ENCODE results near the gene GRAP2. TPM values are rescaled to one million over a fixed set of nuclear protein-coding genes. Genes with fewer than 3 reads are reported as not detected.
A peak's percentile ranks its signal among the peaks of the same experiment; 100 is the strongest.

GRAP2 gene
- total RNA-seq, 4 donors from 2014 or later: 5.8 to 92.4 (median 6.1) TPM

GRCh38 chr22:39908737-39909136 is 7.9 kb downstream of the GRAP2 start:
- H3K4me3 ChIP-seq: no peak overlapping the region
- H3K27me3 ChIP-seq: no peaks in the 10 kb centered on the region
- no peak for TF ChIP-seq POLR2A (IDR thresholded peaks at IDR 0.05)
- TF ChIP-seq CTCF (IDR thresholded peaks at IDR 0.05): no peak
- DNase-seq: no peak
- peak overlapping the region; percentile 36 to 60 (median 48) for H3K27ac ChIP-seq
- H3K9me3 ChIP-seq: no peaks in the 10 kb centered on the region
- H3K4me1 ChIP-seq: peaks cover 0 to 4% (median 0%) of the 10 kb centered on the region in 4 donors
- no peaks in the 10 kb centered on the region for H3K36me3 ChIP-seq

GRCh38 chr22:39910876-39911613 is 10.2 kb downstream of the GRAP2 start:
- no peaks in the 10 kb centered on the region for H3K27me3 ChIP-seq
- H3K4me3 ChIP-seq: no peak overlapping the region
- no peaks in the 10 kb centered on the region for H3K36me3 ChIP-seq
- TF ChIP-seq CTCF (IDR thresholded peaks at IDR 0.05) (no peak), POLR2A (IDR thresholded peaks at IDR 0.05) (no peak)
- H3K4me1 ChIP-seq: peaks cover 0 to 5% (median 0%) of the 10 kb centered on the region in 4 donors
- no peak for DNase-seq
- peak overlapping the region; percentile 28 to 51 (median 43) for H3K27ac ChIP-seq
- H3K9me3 ChIP-seq: no peaks in the 10 kb centered on the region

- no peaks in the 10 kb centered on the region for H3K27me3 ChIP-seq
- TF ChIP-seq POLR2A (IDR thresholded peaks at IDR 0.05): no peak
- no peak for DNase-seq
- H3K4me3 ChIP-seq: no peak overlapping the region
- no peaks in the 10 kb centered on the region for H3K9me3 ChIP-seq
- H3K4me1 ChIP-seq: peaks cover 0 to 5% (median 0%) of the 10 kb centered on the region in 4 donors
- H3K36me3 ChIP-seq: no peaks in the 10 kb centered on the region
- peak overlapping the region in 1 of 4 donors; percentile 16 for H3K27ac ChIP-seq
These were observed 12.4 kb downstream of the GRAP2 start for GRCh38 chr22:39913321-39913720.

GRCh38 chr22:39913886-39914285 is 13.0 kb downstream of the GRAP2 start:
- no peak for DNase-seq
- Histone ChIP-seq H3K9me3 (no peaks in the 10 kb centered on the region), H3K4me3 (no peak overlapping the region), H3K36me3 (no peaks in the 10 kb centered on the region), H3K27ac (no peak overlapping the region), H3K27me3 (no peaks in the 10 kb centered on the region), H3K4me1 (peaks cover 0 to 11% (median 0%) of the 10 kb centered on the region in 4 donors)
- TF ChIP-seq CTCF (IDR thresholded peaks at IDR 0.05) (no peak), POLR2A (IDR thresholded peaks at IDR 0.05) (no peak)

- no peak for DNase-seq
- Histone ChIP-seq H3K4me3 (no peak overlapping the region), H3K27ac (peak overlapping the region in 1 of 4 donors; percentile 29), H3K4me1 (peaks cover 0 to 13% (median 0%) of the 10 kb centered on the region in 4 donors), H3K9me3 (no peaks in the 10 kb centered on the region), H3K36me3 (no peaks in the 10 kb centered on the region), H3K27me3 (no peaks in the 10 kb centered on the region)
- TF ChIP-seq POLR2A (IDR thresholded peaks at IDR 0.05) (no peak), CTCF (IDR thresholded peaks at IDR 0.05) (no peak)
These were observed 13.7 kb downstream of the GRAP2 start for GRCh38 chr22:39914584-39914983.

GRCh38 chr22:39915295-39915726 is 14.4 kb downstream of the GRAP2 start:
- DNase-seq: no peak
- no peaks in the 10 kb centered on the region for H3K27me3 ChIP-seq
- H3K9me3 ChIP-seq: no peaks in the 10 kb centered on the region
- peak overlapping the region in 2 of 4 donors; percentile 11 to 29 for H3K27ac ChIP-seq
- H3K36me3 ChIP-seq: no peaks in the 10 kb centered on the region
- peaks cover 0 to 13% (median 0%) of the 10 kb centered on the region in 4 donors for H3K4me1 ChIP-seq
- TF ChIP-seq CTCF (IDR thresholded peaks at IDR 0.05): no peak
- TF ChIP-seq POLR2A (IDR thresholded peaks at IDR 0.05): no peak
- no peak overlapping the region for H3K4me3 ChIP-seq

Data from Peyer's patch (tissue), 4 donors.